Prostate gland (tissue), 2 donors: ENCODE results near the gene TRIM15. TPM values are rescaled to one million over a fixed set of nuclear protein-coding genes. Genes with fewer than 3 reads are reported as not detected.

Experiments used
- small RNA-seq, 2 donors: library from RNA; depleted of rRNA; stranded (forward); fragments of <200 nt; gene quantifications; one replicate each; pipeline ENCODE3, GENCODE V24; 2016
- total RNA-seq, 2 donors: library from RNA; depleted of rRNA; stranded (reverse); fragments of >200 nt; gene quantifications; one replicate each; pipeline ENCODE4 v1.1.0, GENCODE V29; 2016

The TRIM15 gene
- total RNA-seq, 2 donors from 2014 or later: not detected

Small RNAs within 50 kb of the gene (small RNA-seq; reads per million reads assigned to genes)
- 0 reads per million in 2 donors for gene RF00554

Other genes starting within 250 kb of the TRIM15 start
- gene HLA-A, start 221.0 kb upstream of the TRIM15 start, total RNA-seq: 100 to 1,000 TPM; 564 to 620 TPM
- 10 to 100 TPM; 31.9 to 36.3 TPM for gene POLR1H, start 102.3 kb upstream of the TRIM15 start, total RNA-seq
- 10 to 100 TPM; 49.7 to 59.3 TPM for gene PPP1R11, start 96.3 kb upstream of the TRIM15 start, total RNA-seq
- 10 to 100 TPM in 1 of 2 donors, 1 to 10 TPM in 1; 9.0 to 29.1 TPM for gene RNF39, start 87.8 kb upstream of the TRIM15 start, total RNA-seq
- gene TRIM31, start 50.5 kb upstream of the TRIM15 start, total RNA-seq: under 1 TPM in 1 of 2 donors, not detected in 1; 0.32 TPM
- not detected for gene TRIM40, start 27.4 kb upstream of the TRIM15 start, total RNA-seq
- not detected for gene TRIM10, start 2.3 kb upstream of the TRIM15 start, total RNA-seq
- gene TRIM26, start 49.9 kb downstream of the TRIM15 start, total RNA-seq: 100 to 1,000 TPM in 1 of 2 donors, 10 to 100 TPM in 1; 74.8 to 100 TPM
- gene TRIM39, start 163.4 kb downstream of the TRIM15 start, total RNA-seq: 10 to 100 TPM; 15.2 to 27.7 TPM
- 100 to 1,000 TPM in 1 of 2 donors, 10 to 100 TPM in 1; 86.7 to 121 TPM for gene RPP21, start 181.6 kb downstream of the TRIM15 start, total RNA-seq